ENCODE results near the gene CINP. TPM values are rescaled to one million over a fixed set of nuclear protein-coding genes. Genes with fewer than 3 reads are reported as not detected.
A peak's percentile ranks its signal among the peaks of the same experiment; 100 is the strongest.
"Not testable (repeated sequence)": the region's sequence is repeated elsewhere in the genome, so short reads cannot be mapped to it uniquely, and the experiment has no call there.

Gene CINP
- total RNA-seq, 2 experiments from 2014 or later = 45.3 to 46.2 TPM

DNA sequence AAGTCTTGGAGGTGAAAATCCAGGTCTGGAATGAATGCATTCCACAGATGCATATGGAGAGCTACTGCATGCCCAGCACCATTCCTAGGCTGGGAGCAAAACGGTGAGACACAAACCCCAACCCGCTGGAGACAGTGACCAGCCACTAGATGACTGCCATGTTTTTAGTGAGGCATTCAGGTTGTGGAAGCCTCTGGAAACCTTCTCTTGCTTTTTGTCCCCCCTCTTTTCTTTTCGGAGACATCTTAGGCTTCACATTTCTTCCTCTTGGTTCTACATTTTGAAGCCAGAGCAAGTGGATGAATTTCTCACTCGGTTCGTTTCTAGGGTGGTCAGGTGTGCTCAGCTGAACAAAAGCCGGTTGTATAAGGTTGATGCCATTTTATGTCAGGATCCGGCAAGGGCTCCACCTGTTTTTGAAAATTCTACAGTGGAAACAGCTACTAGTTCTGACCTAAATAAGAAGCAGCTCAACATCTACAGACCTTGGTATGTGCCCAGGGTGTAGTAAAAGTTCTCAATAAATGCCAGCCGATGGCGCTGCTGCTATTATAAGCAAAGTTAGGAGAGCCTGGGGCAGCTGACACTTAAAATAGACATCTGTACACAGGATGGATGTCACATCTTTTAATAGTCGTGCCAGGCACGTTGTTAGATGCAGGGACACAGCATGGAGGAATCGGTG lies 45.0 kb downstream of the CINP start:
- H3K27ac Mint-ChIP-seq = peak overlapping the region; percentile 98
- H3K9me3 Mint-ChIP-seq = no peaks in the 10 kb centered on the region
- no peaks in the 10 kb centered on the region for H3K27me3 Mint-ChIP-seq (ENCODE audit: low read depth)
- DNase-seq = peak; percentile 81
- peak overlapping the region; percentile 95 for H3K4me3 Mint-ChIP-seq
- CTCF ChIA-PET = interaction anchor here (0.5 to 2.8 kb wide), 11 partner anchors 12 to 221 kb away, joined by 3 to 16 read pairs (median 4); partner anchors contain the start of genes CINP, MOK and TECPR2
- peaks cover 61% of the 10 kb centered on the region for H3K4me1 Mint-ChIP-seq (ENCODE audit: low read depth)
- H3K36me3 Mint-ChIP-seq (ENCODE audit: low read depth) = no peaks in the 10 kb centered on the region
- intact Hi-C loops (cut with micrococcal nuclease) = loop anchor here (1.0 to 5.0 kb wide), 8 partner anchors 121 to 555 kb away; partner anchors contain the start of genes ANKRD9, PPP2R5C and RCOR1

DNA sequence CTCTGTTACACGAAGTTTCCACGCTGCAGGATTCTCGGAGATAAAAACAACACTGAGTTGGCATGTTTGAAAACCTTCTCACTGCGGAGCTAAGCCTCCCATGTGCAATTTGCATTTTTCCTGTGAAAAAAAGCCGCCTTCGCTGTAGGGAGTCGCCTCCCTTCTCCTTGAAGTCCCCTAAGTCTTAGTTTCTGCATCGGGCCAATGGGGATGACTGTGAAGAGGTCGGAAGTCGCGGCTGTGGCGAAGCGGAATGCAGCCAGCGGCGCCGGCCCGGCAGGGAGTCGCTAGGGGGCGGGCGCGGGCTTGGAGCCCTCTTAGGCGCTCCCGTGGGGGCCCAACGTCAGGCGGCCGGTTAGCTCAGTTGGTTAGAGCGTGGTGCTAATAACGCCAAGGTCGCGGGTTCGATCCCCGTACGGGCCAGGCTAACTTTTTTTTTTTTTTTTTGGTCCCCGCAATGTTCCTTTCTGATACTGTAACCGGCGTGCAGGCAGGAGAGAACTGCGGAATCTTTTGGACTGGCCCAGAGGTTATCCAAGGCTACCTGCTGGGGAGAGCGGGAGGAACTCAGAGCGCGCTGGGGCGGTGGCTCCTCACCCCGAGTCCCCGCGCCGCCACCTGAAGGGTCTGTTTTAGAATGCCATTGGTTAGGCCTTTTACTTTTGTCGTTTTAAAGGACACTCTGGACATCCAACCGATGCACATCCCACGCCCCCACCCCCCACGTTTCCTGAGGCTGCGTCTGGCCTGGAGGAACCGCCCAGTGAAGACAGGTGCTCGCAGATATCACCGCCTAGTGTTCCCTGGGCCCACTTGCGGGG lies 45.7 kb downstream of the CINP start:
- Mint-ChIP-seq H3K4me3 (peak overlapping the region; percentile 95), H3K27ac (peak overlapping the region; percentile 98), H3K27me3 (ENCODE audit: low read depth) (no peaks in the 10 kb centered on the region), H3K4me1 (ENCODE audit: low read depth) (peaks cover 56% of the 10 kb centered on the region), H3K9me3 (no peaks in the 10 kb centered on the region), H3K36me3 (ENCODE audit: low read depth) (no peaks in the 10 kb centered on the region)
- peak; percentile 95 for DNase-seq
- CTCF ChIA-PET = interaction anchor here (0.6 to 2.8 kb wide), 15 partner anchors 11 to 1307 kb away, joined by 3 to 16 read pairs (median 4); partner anchors contain the start of genes CINP, MOK and TECPR2
- intact Hi-C loops (cut with micrococcal nuclease) = loop anchor here (1.0 to 5.0 kb wide), 6 partner anchors 230 to 555 kb away; partner anchors contain the start of genes DYNC1H1, HSP90AA1 and PPP2R5C

DNA sequence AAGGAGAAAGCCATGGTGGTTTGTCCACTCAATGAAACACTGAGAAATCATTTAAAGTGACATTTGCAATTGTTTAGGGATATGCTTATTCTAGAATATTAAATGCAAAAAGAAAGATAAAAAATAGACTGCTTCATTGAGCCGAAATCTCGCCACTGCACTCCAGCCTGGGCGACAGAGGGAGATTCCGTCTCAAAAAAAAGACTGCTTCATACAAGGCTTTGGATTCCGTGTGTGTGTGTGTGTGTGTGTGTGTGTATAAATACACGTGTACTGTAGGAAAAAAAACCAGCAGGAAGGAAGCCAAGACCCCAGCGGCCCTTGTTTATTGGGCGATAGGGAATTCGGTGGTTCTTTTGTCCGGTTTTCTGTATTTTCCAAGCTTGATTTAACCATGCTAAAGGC lies 46.4 kb downstream of the CINP start:
- Mint-ChIP-seq H3K27ac (peak overlapping the region; percentile 98), H3K4me1 (ENCODE audit: low read depth) (peaks cover 50% of the 10 kb centered on the region), H3K9me3 (no peaks in the 10 kb centered on the region), H3K4me3 (peak overlapping the region; percentile 95), H3K36me3 (ENCODE audit: low read depth) (no peaks in the 10 kb centered on the region), H3K27me3 (ENCODE audit: low read depth) (no peaks in the 10 kb centered on the region)
- intact Hi-C loops (cut with micrococcal nuclease) = loop anchor here (1.0 to 5.0 kb wide), 6 partner anchors 229 to 554 kb away; partner anchors contain the start of genes DYNC1H1, HSP90AA1 and PPP2R5C
- peak; percentile 62 for DNase-seq
- CTCF ChIA-PET = interaction anchor here (0.6 to 2.8 kb wide), 10 partner anchors 11 to 1308 kb away, joined by 3 to 10 read pairs (median 4); partner anchors contain the start of gene MOK

DNA sequence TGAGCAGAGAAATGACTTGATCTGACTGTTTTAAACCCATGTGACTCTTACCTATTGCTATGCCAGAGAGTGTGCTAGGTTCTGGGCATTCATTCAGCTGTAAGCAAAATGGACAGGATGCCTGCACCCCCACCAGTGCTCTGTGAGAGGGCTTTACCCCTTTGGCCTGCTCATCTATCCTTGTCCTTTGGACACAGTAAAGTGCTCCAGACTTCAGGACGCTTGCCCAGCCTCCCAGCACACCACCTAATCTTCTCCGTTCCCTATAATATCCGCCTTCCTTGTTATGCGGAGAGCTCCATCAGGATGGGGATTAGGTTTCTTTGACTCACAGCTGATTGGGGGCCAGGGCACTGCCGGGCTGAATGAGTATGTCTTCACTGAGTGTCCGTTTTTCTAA lies 47.6 kb downstream of the CINP start:
- intact Hi-C loops (cut with micrococcal nuclease) = loop anchor here (5.0 kb wide), 2 partner anchors 493 to 553 kb away; partner anchors contain the start of gene PPP2R5C
- no peaks in the 10 kb centered on the region for H3K27me3 Mint-ChIP-seq (ENCODE audit: low read depth)
- H3K36me3 Mint-ChIP-seq (ENCODE audit: low read depth) = no peaks in the 10 kb centered on the region
- peak overlapping the region; percentile 81 for H3K4me3 Mint-ChIP-seq
- H3K9me3 Mint-ChIP-seq = no peaks in the 10 kb centered on the region
- CTCF ChIA-PET = interaction anchor here (0.7 to 3.0 kb wide), 13 partner anchors 9 to 354 kb away, joined by 3 to 16 read pairs (median 3); no protein-coding TSS in a partner anchor
- H3K27ac Mint-ChIP-seq = no peak overlapping the region
- no peak for DNase-seq
- peaks cover 39% of the 10 kb centered on the region for H3K4me1 Mint-ChIP-seq (ENCODE audit: low read depth)

DNA sequence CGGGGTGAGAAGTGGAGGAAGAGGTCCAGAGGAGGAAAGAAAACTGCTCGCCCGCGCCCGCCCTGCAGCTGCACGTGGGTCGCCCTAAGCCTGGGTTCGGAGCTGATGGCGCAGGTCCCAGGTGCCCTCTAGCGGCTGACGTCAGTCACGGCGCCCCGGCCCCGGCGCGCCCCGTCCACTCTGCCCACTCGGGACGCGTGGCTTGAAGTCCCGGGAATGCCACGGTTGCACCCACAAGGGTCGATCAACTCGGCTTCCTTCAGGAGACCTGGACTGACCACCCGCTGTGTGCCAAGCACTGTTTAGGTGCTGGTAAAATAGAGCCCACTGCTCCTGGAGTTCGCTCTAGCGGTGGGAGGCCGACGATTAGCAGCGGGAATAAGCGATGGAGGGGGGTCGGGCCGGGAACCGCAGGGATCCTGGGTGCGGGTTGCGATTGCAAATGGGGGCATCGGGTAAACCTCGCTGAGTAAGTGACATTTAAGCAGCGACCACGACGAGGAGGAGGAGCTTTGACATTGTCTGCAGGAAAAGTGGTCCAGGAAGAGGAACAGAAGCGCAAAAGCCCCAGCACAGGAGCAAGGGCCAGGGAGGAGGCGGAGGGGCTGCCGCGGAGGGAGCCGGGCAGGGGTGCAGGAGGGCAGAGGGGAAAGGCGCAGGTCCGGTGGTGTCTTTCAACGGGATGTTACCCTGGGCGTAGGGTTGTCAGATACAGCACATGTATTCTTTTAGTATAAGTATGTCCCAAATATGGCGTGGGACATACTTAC lies 48.3 kb downstream of the CINP start:
- CTCF ChIA-PET = interaction anchor here (0.6 to 3.0 kb wide), 25 partner anchors 8 to 608 kb away, joined by 3 to 16 read pairs (median 3); no protein-coding TSS in a partner anchor
- no peaks in the 10 kb centered on the region for H3K27me3 Mint-ChIP-seq (ENCODE audit: low read depth)
- DNase-seq = peak; percentile 87
- H3K4me3 Mint-ChIP-seq = peak overlapping the region; percentile 81
- H3K9me3 Mint-ChIP-seq = no peaks in the 10 kb centered on the region
- H3K4me1 Mint-ChIP-seq (ENCODE audit: low read depth) = peaks cover 39% of the 10 kb centered on the region
- intact Hi-C loops (cut with micrococcal nuclease) = loop anchor here (1.0 to 5.0 kb wide), 8 partner anchors 9 to 607 kb away; partner anchors contain the start of genes MOK, PPP2R5C and WDR20
- no peak overlapping the region for H3K27ac Mint-ChIP-seq
- no peaks in the 10 kb centered on the region for H3K36me3 Mint-ChIP-seq (ENCODE audit: low read depth)

DNA sequence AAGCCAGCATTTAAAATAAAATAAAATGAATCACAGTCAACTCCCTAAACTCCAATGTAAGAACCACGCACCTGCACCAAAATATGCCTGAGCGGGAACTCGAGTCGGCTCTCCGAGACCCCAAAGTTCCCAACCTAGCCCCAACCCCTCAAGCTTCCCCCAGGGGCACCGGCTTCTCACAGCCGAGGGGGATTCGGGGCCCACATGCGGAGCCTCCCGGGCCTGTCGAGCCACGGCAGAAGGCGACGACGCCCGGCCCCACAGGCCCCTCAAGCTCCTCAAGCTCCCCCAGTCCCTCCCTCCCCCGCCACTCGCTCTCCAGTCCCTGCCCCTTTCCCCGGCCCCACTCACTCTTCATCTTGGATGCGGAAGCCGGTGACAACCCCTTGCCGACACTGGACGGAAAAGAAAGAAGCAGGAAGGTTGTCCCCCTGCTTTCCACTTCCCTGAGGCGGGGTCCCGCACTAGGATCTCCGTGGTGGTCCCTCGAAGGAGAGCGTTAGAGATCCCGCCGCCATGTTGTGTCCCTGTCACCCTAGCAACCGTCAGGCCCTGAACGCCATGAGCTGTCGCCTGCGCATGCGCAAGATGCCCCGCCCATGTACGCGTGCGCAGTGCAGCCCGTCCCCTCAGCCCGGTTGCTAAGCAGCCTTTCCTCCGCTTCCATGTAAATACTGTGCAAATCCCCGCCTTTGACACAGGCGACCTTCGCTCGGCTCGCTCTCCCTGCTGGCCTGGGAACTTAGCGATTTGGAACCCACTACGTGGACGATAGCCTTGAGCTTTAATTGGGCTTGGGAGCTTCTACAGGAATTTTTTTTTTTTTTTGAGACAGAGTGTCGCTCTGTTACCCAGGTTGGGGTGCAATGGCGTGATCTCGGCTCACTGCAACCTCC lies 57.8 kb downstream of the CINP start, which contains the start of gene MOK:
TSS of gene MOK (minus strand) at position 554 of the 896 bp plus-strand sequence. CDS start at position 358, 196 bp downstream.
- intact Hi-C loops (cut with micrococcal nuclease) = loop anchor here (1.0 kb wide), 2 partner anchors 9 to 218 kb away; partner anchors contain the start of gene HSP90AA1
- Mint-ChIP-seq H3K4me3 (peak within 1 kb of the TSS; percentile 94), H3K27me3 (ENCODE audit: low read depth) (peaks cover 1% of the 10 kb centered on the region), H3K27ac (peak within 1 kb of the TSS; percentile 82), H3K36me3 (ENCODE audit: low read depth) (no peaks in the 10 kb centered on the region), H3K9me3 (no peaks in the 10 kb centered on the region), H3K4me1 (ENCODE audit: low read depth) (peaks cover 9% of the 10 kb centered on the region)
- CTCF ChIA-PET = interaction anchor here (0.7 to 2.2 kb wide), 2 partner anchors 13 to 176 kb away, joined by 3 to 10 read pairs; no protein-coding TSS in a partner anchor
- peak; percentile 96 for DNase-seq

DNA sequence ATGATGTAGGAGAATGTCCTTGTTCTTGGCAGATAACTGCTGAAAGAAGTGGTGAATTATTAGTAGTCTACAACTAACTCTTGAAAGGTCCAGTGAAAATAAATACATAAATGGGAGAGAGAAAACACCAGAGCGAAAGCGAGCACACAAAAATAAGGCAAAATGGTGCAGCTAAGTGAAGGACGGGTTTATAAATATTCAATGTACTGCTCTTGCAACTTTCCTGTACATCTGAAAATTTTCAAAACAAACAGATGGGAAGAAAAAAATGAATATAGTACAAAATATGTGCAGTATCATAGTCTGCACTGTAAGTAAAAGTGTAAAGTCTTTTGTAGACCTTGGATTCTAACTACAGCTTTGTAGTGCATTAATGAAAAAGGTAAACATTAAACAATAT lies 59.0 kb downstream of the CINP start:
- H3K27ac Mint-ChIP-seq = no peak overlapping the region
- no peaks in the 10 kb centered on the region for H3K36me3 Mint-ChIP-seq (ENCODE audit: low read depth)
- peak overlapping the region; percentile 48 for H3K4me3 Mint-ChIP-seq
- no peaks in the 10 kb centered on the region for H3K9me3 Mint-ChIP-seq
- H3K4me1 Mint-ChIP-seq (ENCODE audit: low read depth) = peaks cover 9% of the 10 kb centered on the region
- CTCF ChIA-PET = no interaction called here
- no peak for DNase-seq
- peaks cover 1% of the 10 kb centered on the region for H3K27me3 Mint-ChIP-seq (ENCODE audit: low read depth)
- intact Hi-C loops (cut with micrococcal nuclease) = no loop called here

DNA sequence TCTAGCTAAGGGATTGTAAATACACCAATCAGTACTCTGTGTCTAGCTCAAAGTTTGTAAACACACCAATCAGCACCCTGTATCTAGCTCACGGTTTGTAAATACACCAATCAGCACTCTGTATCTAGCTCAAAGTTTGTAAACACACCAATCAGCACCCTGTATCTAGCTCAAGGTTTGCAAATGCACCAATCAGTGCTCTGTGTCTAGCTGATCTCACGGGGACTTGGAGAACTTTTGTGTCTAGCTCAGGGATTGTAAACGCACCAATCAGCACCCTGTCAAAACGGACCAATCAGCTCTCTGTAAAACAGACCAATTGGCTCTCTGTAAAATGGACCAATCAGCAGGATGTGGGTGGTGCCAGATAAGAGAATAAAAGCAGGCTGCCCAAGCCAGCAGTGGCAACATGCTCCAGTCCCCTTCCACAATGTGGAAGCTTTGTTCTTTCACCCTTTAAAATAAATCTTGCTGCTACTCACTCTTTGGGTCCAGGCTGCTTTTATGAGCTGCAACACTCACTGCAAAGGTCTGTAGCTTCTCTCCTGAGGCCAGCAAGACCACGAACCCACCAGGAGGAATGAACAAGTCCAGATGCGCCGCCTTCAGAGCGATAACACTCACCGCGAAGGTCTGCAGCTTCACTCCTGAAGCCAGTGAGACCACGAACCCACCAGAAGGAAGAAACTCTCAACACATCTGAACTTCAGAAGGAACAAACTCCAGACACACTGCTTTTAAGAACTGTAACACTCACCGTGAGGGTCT lies 64.2 kb downstream of the CINP start:
- CTCF ChIA-PET = interaction anchor here (0.7 to 1.2 kb wide), 2 partner anchors 16 to 415 kb away, joined by 3 to 5 read pairs; no protein-coding TSS in a partner anchor
- H3K36me3 Mint-ChIP-seq (ENCODE audit: low read depth); H3K9me3 Mint-ChIP-seq; DNase-seq; H3K4me3 Mint-ChIP-seq; H3K4me1 Mint-ChIP-seq (ENCODE audit: low read depth); H3K27me3 Mint-ChIP-seq (ENCODE audit: low read depth); intact Hi-C loops (cut with micrococcal nuclease); H3K27ac Mint-ChIP-seq: not testable (repeated sequence)
